K562 (cell line): ENCODE results near the gene SRPX. TPM values are rescaled to one million over a fixed set of nuclear protein-coding genes. Genes with fewer than 3 reads are reported as not detected.

Experiments
- ATAC-seq: fragments of 200-7000 bp; cut with Tn5 transposase; 3 replicates; pipeline ENCODE4 v1.9.1; 2020; ENCODE audit warnings: moderate library complexity
- BruUV-seq: library from RNA; stranded (reverse); fragments of 400-500 nt; replicated peaks from 2 replicates; lab custom pipeline; 2021; lab: Mats Ljungman, UMichigan
- CTCF ChIA-PET: fragments of 300-600 bp; formaldehyde crosslinking; extraction: SDS; loops from one replicate; lab custom pipeline; 2021; ENCODE audit warnings: low intra/inter-chr PET ratio; lab: Yijun Ruan, JAX
- POLR2A ChIA-PET: fragments of 300-600, 350-650 bp; sonication (Branson Sonifier 250); formaldehyde crosslinking; extraction: SDS; loops from one replicate; lab custom pipeline; 2021; ENCODE audit warnings: antibody characterized with exemption, inconsistent platforms; lab: Yijun Ruan, JAX
- DNase-seq, 4 experiments: peaks; one replicate each; pipeline versions ENCODE4 v3.0.0 to v3.0.0-alpha.2; 2011 to 2018; ENCODE audit warnings: low spot score in 3 of 4, mixed read lengths in 3 of 4; ENCODE audit errors: extremely low read depth in 1 of 4
- FAIRE-seq: peaks from 2 replicates; lab custom pipeline; 2011; peaks lifted over from hg19 to GRCh38; lab: Jason Lieb, UNC
- H2AFZ ChIP-seq: 2 replicates; pipeline ENCODE4 v1.6.0; 2011; ENCODE audit warnings: low read depth, low read length, control low read depth, inconsistent platforms
- H3K27ac ChIP-seq: fragments of 200-600 bp; 3 replicates; pipeline ENCODE4 v1.8.0; 2011; ENCODE audit warnings: low read depth, mild to moderate bottlenecking, control low read depth, inconsistent platforms, low read length, moderate library complexity, mixed read lengths; ENCODE audit errors: extremely low read depth
- H3K27me3 ChIP-seq, 2 experiments: fragments of 300-600 bp in 1 of 2; 2 replicates in 1 of 2; 3 replicates in 1 of 2; pipeline versions ENCODE4 v1.6.0 to v1.8.0; 2011; ENCODE audit warnings: inconsistent platforms in 2 of 2, low read length in 2 of 2, mild to moderate bottlenecking in 1 of 2, mixed read lengths in 1 of 2, moderate library complexity in 1 of 2; ENCODE audit not compliant: control insufficient read depth in 2 of 2, insufficient read depth in 2 of 2
- H3K36me3 ChIP-seq: fragments of 300-600 bp; 3 replicates; pipeline ENCODE4 v1.8.0; 2011; ENCODE audit warnings: mild to moderate bottlenecking, low read length, inconsistent platforms; ENCODE audit not compliant: control insufficient read depth, insufficient read depth
- H3K4me1 ChIP-seq, 2 experiments: fragments of 200-600 bp in 1 of 2; replicated peaks in 1 of 2; 2 replicates in 1 of 2; 3 replicates in 1 of 2; pipeline versions ENCODE4 v1.5.1 to v1.8.0; 2011; ENCODE audit warnings: inconsistent platforms in 2 of 2, low read length in 2 of 2, mild to moderate bottlenecking in 1 of 2, mixed read lengths in 1 of 2, moderate library complexity in 1 of 2; ENCODE audit not compliant: control insufficient read depth in 2 of 2, insufficient read depth in 2 of 2
- H3K4me2 ChIP-seq: 2 replicates; pipeline ENCODE4 v1.6.1; 2011; ENCODE audit warnings: low read length, control low read depth, inconsistent platforms, mixed read lengths; ENCODE audit not compliant: insufficient read depth
- H3K4me3 ChIP-seq: fragments of 200-600 bp; sonication (generic), shearing (Covaris generic); 2 replicates; pipeline ENCODE4 v1.5.1; 2016; ENCODE audit warnings: control low read depth, inconsistent platforms
- H3K79me2 ChIP-seq: fragments of 200-600 bp; 3 replicates; pipeline ENCODE4 v1.8.0; 2011; ENCODE audit warnings: low read length, inconsistent platforms; ENCODE audit not compliant: control insufficient read depth, insufficient read depth
- H3K9ac ChIP-seq, 2 experiments: 2 replicates each; pipeline versions ENCODE4 v1.6.0 to v1.6.1; 2011; ENCODE audit warnings: low read depth in 2 of 2, low read length in 2 of 2, control low read depth in 1 of 2, inconsistent platforms in 1 of 2, mild to moderate bottlenecking in 1 of 2, mixed read lengths in 1 of 2; ENCODE audit not compliant: insufficient read depth in 1 of 2
- H3K9me1 ChIP-seq: one replicate; pipeline ENCODE4 v1.6.0; 2011; ENCODE audit warnings: inconsistent platforms, mild to moderate bottlenecking, low read length, moderate library complexity; ENCODE audit not compliant: control insufficient read depth, insufficient read depth
- H3K9me3 ChIP-seq: replicated peaks from 2 replicates; pipeline ENCODE4 v1.5.1; 2011; ENCODE audit warnings: low read depth, low read length, inconsistent platforms; ENCODE audit not compliant: control insufficient read depth, insufficient read depth
- H4K20me1 ChIP-seq: replicated peaks from 2 replicates; pipeline ENCODE4 v1.6.1; 2011; ENCODE audit warnings: low read length, inconsistent platforms, mixed read lengths; ENCODE audit not compliant: control insufficient read depth, insufficient read depth
- BRF1 ChIP-seq: IDR thresholded peaks from 3 replicates; pipeline ENCODE4 v1.6.1; 2011; ENCODE audit warnings: borderline replicate concordance, mild to moderate bottlenecking; ENCODE audit not compliant: insufficient read length; ENCODE audit errors: extremely low read depth
- HCFC1 ChIP-seq: IDR thresholded peaks from 2 replicates; pipeline ENCODE4 v1.6.1; 2012; ENCODE audit warnings: low read depth, low read length, improper control_type of control experiment
- L3MBTL2 ChIP-seq: fragments of 450-650 bp; IDR thresholded peaks from 2 replicates; pipeline ENCODE4 v1.6.1; 2016; ENCODE audit warnings: mild to moderate bottlenecking, moderate library complexity
- MXI1 ChIP-seq: IDR thresholded peaks from 2 replicates; pipeline ENCODE4 v1.6.1; 2011; ENCODE audit warnings: low read depth, mild to moderate bottlenecking, improper control_type of control experiment, low read length
- NCOA2 ChIP-seq, 2 experiments: fragments of 450-650 bp; IDR thresholded peaks; 2 replicates each; pipeline ENCODE4 v1.6.1; 2018; ENCODE audit warnings: mild to moderate bottlenecking in 2 of 2, moderate library complexity in 1 of 2; ENCODE audit not compliant: partially characterized antibody in 2 of 2
- NFIX ChIP-seq: fragments of 250-450 bp; sonication (Bioruptor Pico); IDR thresholded peaks from 2 replicates; pipeline ENCODE4 v1.4.0; 2020; ENCODE audit warnings: low read depth, mild to moderate bottlenecking, moderate library complexity
- PML ChIP-seq: IDR thresholded peaks from 2 replicates; pipeline ENCODE4 v1.6.1; 2012; ENCODE audit warnings: low read length, inconsistent platforms
- ZC3H4 ChIP-seq: sonication (generic); formaldehyde crosslinking; IDR thresholded peaks from 2 replicates; pipeline ENCODE4 v1.9.0; 2021; ENCODE audit warnings: missing genetic modification reagents, borderline replicate concordance
- ZNF212 ChIP-seq: fragments of 450-650 bp; formaldehyde crosslinking; IDR thresholded peaks from 2 replicates; pipeline ENCODE4 v1.4.0; 2020; ENCODE audit warnings: mild to moderate bottlenecking
- ZNF584 ChIP-seq: fragments of 200-800 bp; sonication (Bioruptor generic); IDR thresholded peaks from 2 replicates; pipeline ENCODE4 v1.6.1; 2016; ENCODE audit warnings: low read depth, mild to moderate bottlenecking, missing genetic modification characterization, missing compliant biosample characterization
- ZNF79 ChIP-seq: fragments of 250-450 bp; sonication (Bioruptor Pico); IDR thresholded peaks from 2 replicates; pipeline ENCODE4 v1.4.0; 2020; ENCODE audit warnings: low read depth, mild to moderate bottlenecking, moderate library complexity
- WGBS: fragments of 100-300 bp; shearing (Covaris generic); methylation state at CpG from one replicate; pipeline ENCODE4 v1.1.6; 2016; ENCODE audit warnings: low coverage, mixed read lengths; ENCODE audit not compliant: insufficient coverage; ENCODE audit errors: missing lambda C conversion rate; 5-methylcytosine and 5-hydroxymethylcytosine counted together
- in situ Hi-C: fragments of 300-500 bp; cut with MboI; formaldehyde crosslinking; loops from 4 replicates; pipeline ENCODE4 v1.15.0; 2018; ENCODE audit warnings: inconsistent platforms, mixed read lengths
- intact Hi-C: fragments of 100-400 bp; cut with micrococcal nuclease; formaldehyde crosslinking; loops from 2 replicates; pipeline ENCODE4 v1.14.2; 2022
- polyA plus RNA-seq, 8 experiments: library from polyadenylated mRNA; depleted of rRNA in 4 of 8; stranded (reverse) in 5 of 8; unstranded in 3 of 8; fragments of >200 nt; fragmentation: Nextera tagmentation in 2 of 8; fragmentation: Illumina TruSeq in 1 of 8; extraction: Ambion mirVana in 2 of 8; extraction: Trizol in 1 of 8; gene quantifications; 2 replicates each; pipeline versions ENCODE4 v1.2.1 to v1.2.3, GENCODE V29; 2011 to 2014; ENCODE audit warnings: inconsistent platforms in 1 of 8, missing spikeins in 1 of 8
- total RNA-seq, 7 experiments: library from RNA; depleted of rRNA in 6 of 7; stranded (reverse); fragments of >200 nt in 6 of 7; fragmentation: Illumina TruSeq in 2 of 7; extraction: Trizol in 2 of 7; gene quantifications; 2 replicates each; pipeline versions ENCODE4 v1.2.1 to v1.2.3, GENCODE V29; 2011 to 2021; ENCODE audit warnings: low replicate concordance in 1 of 7
- TF ChIP-seq, protein P1 (sequence below): fragments of 200-600 bp; sonication (generic); IDR thresholded peaks from one replicate; pipeline ENCODE4 v1.6.1; 2012; ENCODE audit warnings: mild to moderate bottlenecking, low read depth, low read length, inconsistent platforms

Gene SRPX
- total and polyA plus RNA-seq, 9 of the 15 experiments (the other 6 are each of a cell fraction or from before 2014, with no cell fraction given), result 0.11 to 0.77 (median 0.38) TPM; not detected in 2

DNA sequence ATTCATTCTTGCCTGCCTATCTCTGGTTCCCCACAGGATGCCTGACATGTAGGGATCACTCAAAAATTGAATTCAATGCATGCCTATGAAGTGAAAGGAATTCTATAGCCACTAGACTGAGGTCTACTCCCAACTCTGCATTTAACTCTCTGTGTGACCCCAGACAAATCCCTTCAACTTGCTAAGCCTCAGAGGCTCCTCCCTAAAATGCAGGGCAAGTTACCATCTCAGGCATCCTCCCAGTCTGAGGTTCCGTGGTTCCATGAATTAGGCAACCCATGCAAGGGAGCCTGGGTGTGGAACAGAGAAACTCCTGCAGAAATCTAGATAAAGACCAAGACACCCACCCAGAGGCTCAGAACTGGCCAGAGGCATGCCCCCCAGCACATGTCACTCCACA, 6.6 kb downstream of the SRPX start:
- no peak for DNase-seq
- no peak for ATAC-seq
- H3K9me1 ChIP-seq, result no peaks in the 10 kb centered on the region
- H3K4me3 ChIP-seq, result no peak overlapping the region
- H4K20me1 ChIP-seq, result no peaks in the 10 kb centered on the region
- H3K9ac ChIP-seq, result no peak overlapping the region
- H3K4me2 ChIP-seq, result no peak overlapping the region
- ChIA-PET POLR2A (interaction anchor here (0.6 kb wide), 1 partner anchor 109 kb away, joined by 3 read pairs; no protein-coding TSS in a partner anchor), CTCF (no interaction called here)
- H3K4me1 ChIP-seq, result no peaks in the 10 kb centered on the region
- H3K27me3 ChIP-seq, result peaks cover 0 to 5% of the 10 kb centered on the region in 2 experiments; a peak in 2 of 5 replicates
- no peak overlapping the region for H2AFZ ChIP-seq
- 0% methylated on average over 1 of the region's 1 CpG for WGBS
- in situ Hi-C loops (no loop called here), intact Hi-C loops (loop anchor here (10.0 kb wide), 1 partner anchor 111 kb away; the partner anchor contains the start of gene RPGR)
- no peaks in the 10 kb centered on the region for H3K36me3 ChIP-seq
- H3K9me3 ChIP-seq, result no peaks in the 10 kb centered on the region
- no peak for FAIRE-seq
- no peaks in the 10 kb centered on the region for H3K79me2 ChIP-seq
- H3K27ac ChIP-seq, result no peak overlapping the region
- no TSS peak for BruUV-seq
- TF ChIP-seq L3MBTL2 (no peak), BRF1 (no peak), HCFC1 (no peak), ZC3H4 (CRISPR knock-in tag) (no peak), MXI1 (no peak), ZNF79 (CRISPR knock-in tag) (no peak), ZNF212 (CRISPR knock-in tag) (no peak), PML (no peak), NCOA2 (IDR thresholded peaks at IDR 0.05; ENCODE audit: partially characterized antibody in 2 of 2) (no peak), ZNF584 (CRISPR knock-in tag) (no peak), NFIX (CRISPR knock-in tag) (no peak)
- TF ChIP-seq, protein P1, sequence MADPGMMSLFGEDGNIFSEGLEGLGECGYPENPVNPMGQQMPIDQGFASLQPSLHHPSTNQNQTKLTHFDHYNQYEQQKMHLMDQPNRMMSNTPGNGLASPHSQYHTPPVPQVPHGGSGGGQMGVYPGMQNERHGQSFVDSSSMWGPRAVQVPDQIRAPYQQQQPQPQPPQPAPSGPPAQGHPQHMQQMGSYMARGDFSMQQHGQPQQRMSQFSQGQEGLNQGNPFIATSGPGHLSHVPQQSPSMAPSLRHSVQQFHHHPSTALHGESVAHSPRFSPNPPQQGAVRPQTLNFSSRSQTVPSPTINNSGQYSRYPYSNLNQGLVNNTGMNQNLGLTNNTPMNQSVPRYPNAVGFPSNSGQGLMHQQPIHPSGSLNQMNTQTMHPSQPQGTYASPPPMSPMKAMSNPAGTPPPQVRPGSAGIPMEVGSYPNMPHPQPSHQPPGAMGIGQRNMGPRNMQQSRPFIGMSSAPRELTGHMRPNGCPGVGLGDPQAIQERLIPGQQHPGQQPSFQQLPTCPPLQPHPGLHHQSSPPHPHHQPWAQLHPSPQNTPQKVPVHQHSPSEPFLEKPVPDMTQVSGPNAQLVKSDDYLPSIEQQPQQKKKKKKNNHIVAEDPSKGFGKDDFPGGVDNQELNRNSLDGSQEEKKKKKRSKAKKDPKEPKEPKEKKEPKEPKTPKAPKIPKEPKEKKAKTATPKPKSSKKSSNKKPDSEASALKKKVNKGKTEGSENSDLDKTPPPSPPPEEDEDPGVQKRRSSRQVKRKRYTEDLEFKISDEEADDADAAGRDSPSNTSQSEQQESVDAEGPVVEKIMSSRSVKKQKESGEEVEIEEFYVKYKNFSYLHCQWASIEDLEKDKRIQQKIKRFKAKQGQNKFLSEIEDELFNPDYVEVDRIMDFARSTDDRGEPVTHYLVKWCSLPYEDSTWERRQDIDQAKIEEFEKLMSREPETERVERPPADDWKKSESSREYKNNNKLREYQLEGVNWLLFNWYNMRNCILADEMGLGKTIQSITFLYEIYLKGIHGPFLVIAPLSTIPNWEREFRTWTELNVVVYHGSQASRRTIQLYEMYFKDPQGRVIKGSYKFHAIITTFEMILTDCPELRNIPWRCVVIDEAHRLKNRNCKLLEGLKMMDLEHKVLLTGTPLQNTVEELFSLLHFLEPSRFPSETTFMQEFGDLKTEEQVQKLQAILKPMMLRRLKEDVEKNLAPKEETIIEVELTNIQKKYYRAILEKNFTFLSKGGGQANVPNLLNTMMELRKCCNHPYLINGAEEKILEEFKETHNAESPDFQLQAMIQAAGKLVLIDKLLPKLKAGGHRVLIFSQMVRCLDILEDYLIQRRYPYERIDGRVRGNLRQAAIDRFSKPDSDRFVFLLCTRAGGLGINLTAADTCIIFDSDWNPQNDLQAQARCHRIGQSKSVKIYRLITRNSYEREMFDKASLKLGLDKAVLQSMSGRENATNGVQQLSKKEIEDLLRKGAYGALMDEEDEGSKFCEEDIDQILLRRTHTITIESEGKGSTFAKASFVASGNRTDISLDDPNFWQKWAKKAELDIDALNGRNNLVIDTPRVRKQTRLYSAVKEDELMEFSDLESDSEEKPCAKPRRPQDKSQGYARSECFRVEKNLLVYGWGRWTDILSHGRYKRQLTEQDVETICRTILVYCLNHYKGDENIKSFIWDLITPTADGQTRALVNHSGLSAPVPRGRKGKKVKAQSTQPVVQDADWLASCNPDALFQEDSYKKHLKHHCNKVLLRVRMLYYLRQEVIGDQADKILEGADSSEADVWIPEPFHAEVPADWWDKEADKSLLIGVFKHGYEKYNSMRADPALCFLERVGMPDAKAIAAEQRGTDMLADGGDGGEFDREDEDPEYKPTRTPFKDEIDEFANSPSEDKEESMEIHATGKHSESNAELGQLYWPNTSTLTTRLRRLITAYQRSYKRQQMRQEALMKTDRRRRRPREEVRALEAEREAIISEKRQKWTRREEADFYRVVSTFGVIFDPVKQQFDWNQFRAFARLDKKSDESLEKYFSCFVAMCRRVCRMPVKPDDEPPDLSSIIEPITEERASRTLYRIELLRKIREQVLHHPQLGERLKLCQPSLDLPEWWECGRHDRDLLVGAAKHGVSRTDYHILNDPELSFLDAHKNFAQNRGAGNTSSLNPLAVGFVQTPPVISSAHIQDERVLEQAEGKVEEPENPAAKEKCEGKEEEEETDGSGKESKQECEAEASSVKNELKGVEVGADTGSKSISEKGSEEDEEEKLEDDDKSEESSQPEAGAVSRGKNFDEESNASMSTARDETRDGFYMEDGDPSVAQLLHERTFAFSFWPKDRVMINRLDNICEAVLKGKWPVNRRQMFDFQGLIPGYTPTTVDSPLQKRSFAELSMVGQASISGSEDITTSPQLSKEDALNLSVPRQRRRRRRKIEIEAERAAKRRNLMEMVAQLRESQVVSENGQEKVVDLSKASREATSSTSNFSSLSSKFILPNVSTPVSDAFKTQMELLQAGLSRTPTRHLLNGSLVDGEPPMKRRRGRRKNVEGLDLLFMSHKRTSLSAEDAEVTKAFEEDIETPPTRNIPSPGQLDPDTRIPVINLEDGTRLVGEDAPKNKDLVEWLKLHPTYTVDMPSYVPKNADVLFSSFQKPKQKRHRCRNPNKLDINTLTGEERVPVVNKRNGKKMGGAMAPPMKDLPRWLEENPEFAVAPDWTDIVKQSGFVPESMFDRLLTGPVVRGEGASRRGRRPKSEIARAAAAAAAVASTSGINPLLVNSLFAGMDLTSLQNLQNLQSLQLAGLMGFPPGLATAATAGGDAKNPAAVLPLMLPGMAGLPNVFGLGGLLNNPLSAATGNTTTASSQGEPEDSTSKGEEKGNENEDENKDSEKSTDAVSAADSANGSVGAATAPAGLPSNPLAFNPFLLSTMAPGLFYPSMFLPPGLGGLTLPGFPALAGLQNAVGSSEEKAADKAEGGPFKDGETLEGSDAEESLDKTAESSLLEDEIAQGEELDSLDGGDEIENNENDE, result no peak
